WTC11 (cell line): Measurements from ENCODE around the gene CLDN34. TPM values are rescaled to one million over a fixed set of nuclear protein-coding genes. Genes with fewer than 3 reads are reported as not detected.

ENCODE experiments used
- ATAC-seq: fragments of 200-7000 bp; cut with Tn5 transposase; 2 replicates; pipeline ENCODE4 v1.10.0; 2021; ENCODE audit warnings: mild to moderate bottlenecking, moderate library complexity
- CTCF ChIA-PET: fragments of 300-600 bp; sonication (Branson Sonifier 250); formaldehyde crosslinking; loops from one replicate; lab custom pipeline; 2021; ENCODE audit warnings: antibody characterized with exemption; lab: Charles Lee
- POLR2A ChIA-PET: fragments of 350-600 bp; sonication (Branson Sonifier 250); formaldehyde crosslinking; loops from one replicate; lab custom pipeline; 2021; ENCODE audit warnings: antibody characterized with exemption; lab: Charles Lee
- DNase-seq: peaks from one replicate; pipeline ENCODE4 v3.0.0; 2021; ENCODE audit warnings: low spot score
- H3K27ac Mint-ChIP-seq: 2 replicates; pipeline ENCODE4 v1.8.0; 2021; ENCODE audit warnings: mixed read lengths
- H3K27me3 Mint-ChIP-seq: 2 replicates; pipeline ENCODE4 v1.8.0; 2021; ENCODE audit warnings: low read depth, mild to moderate bottlenecking, moderate library complexity, mixed read lengths
- H3K36me3 Mint-ChIP-seq: 2 replicates; pipeline ENCODE4 v1.8.0; 2021; ENCODE audit warnings: mixed read lengths
- H3K4me1 Mint-ChIP-seq: 2 replicates; pipeline ENCODE4 v1.8.0; 2022; ENCODE audit warnings: mixed read lengths
- H3K4me3 Mint-ChIP-seq: 2 replicates; pipeline ENCODE4 v1.8.0; 2021; ENCODE audit warnings: mild to moderate bottlenecking, moderate library complexity, mixed read lengths
- H3K9me3 Mint-ChIP-seq: 2 replicates; pipeline ENCODE4 v1.8.0; 2021; ENCODE audit warnings: mixed read lengths
- ARID4B ChIP-seq: sonication (generic); formaldehyde crosslinking; IDR thresholded peaks from 2 replicates; pipeline ENCODE4 v1.8.0; 2023; ENCODE audit warnings: missing genetic modification reagents, mild to moderate bottlenecking, borderline replicate concordance
- ATF6 ChIP-seq: sonication (generic); formaldehyde crosslinking; IDR thresholded peaks from 2 replicates; pipeline ENCODE4 v1.8.1; 2023; ENCODE audit warnings: mild to moderate bottlenecking, missing genetic modification reagents
- CREM ChIP-seq: sonication (generic); formaldehyde crosslinking; IDR thresholded peaks from 2 replicates; pipeline ENCODE4 v1.8.1; 2022; ENCODE audit warnings: mild to moderate bottlenecking, missing genetic modification reagents, moderate library complexity
- ELF4 ChIP-seq: sonication (generic); formaldehyde crosslinking; IDR thresholded peaks from 2 replicates; pipeline ENCODE4 v1.8.1; 2022; ENCODE audit warnings: low read depth, mild to moderate bottlenecking, moderate library complexity, missing genetic modification reagents
- EMX1 ChIP-seq: fragments of 250-450 bp; sonication (Bioruptor Pico); IDR thresholded peaks from 2 replicates; pipeline ENCODE4 v1.8.0; 2021; ENCODE audit warnings: mild to moderate bottlenecking
- ETV6 ChIP-seq: sonication (generic); formaldehyde crosslinking; IDR thresholded peaks from 2 replicates; pipeline ENCODE4 v1.8.1; 2022; ENCODE audit warnings: mild to moderate bottlenecking, missing genetic modification reagents
- FOXP1 ChIP-seq: sonication (generic); formaldehyde crosslinking; IDR thresholded peaks from 2 replicates; pipeline ENCODE4 v1.8.0; 2022; ENCODE audit warnings: missing genetic modification reagents, mild to moderate bottlenecking, moderate library complexity, borderline replicate concordance
- HMGXB4 ChIP-seq: sonication (generic); formaldehyde crosslinking; IDR thresholded peaks from 2 replicates; pipeline ENCODE4 v1.8.1; 2023; ENCODE audit warnings: mild to moderate bottlenecking, moderate library complexity, missing genetic modification reagents
- MLX ChIP-seq: sonication (generic); formaldehyde crosslinking; IDR thresholded peaks from 2 replicates; pipeline ENCODE4 v1.8.1; 2023; ENCODE audit warnings: mild to moderate bottlenecking, missing genetic modification reagents, moderate library complexity
- MYBL2 ChIP-seq: sonication (generic); formaldehyde crosslinking; IDR thresholded peaks from 2 replicates; pipeline ENCODE4 v1.8.1; 2023; ENCODE audit warnings: mild to moderate bottlenecking, moderate library complexity, missing genetic modification reagents
- NFE2L1 ChIP-seq: sonication (generic); formaldehyde crosslinking; IDR thresholded peaks from 2 replicates; pipeline ENCODE4 v1.8.1; 2023; ENCODE audit warnings: missing genetic modification reagents
- NR2C2 ChIP-seq: sonication (generic); formaldehyde crosslinking; IDR thresholded peaks from 2 replicates; pipeline ENCODE4 v1.8.0; 2022; ENCODE audit warnings: mild to moderate bottlenecking, missing genetic modification reagents
- OVOL2 ChIP-seq: fragments of 250-450 bp; sonication (Bioruptor Pico); IDR thresholded peaks from 2 replicates; pipeline ENCODE4 v1.9.0; 2021; ENCODE audit warnings: mild to moderate bottlenecking, borderline replicate concordance
- PREB ChIP-seq: sonication (generic); formaldehyde crosslinking; IDR thresholded peaks from 2 replicates; pipeline ENCODE4 v1.8.1; 2022; ENCODE audit warnings: mild to moderate bottlenecking, missing genetic modification reagents, moderate library complexity, borderline replicate concordance
- TEAD4 ChIP-seq: sonication (generic); formaldehyde crosslinking; IDR thresholded peaks from 2 replicates; pipeline ENCODE4 v1.8.0; 2022; ENCODE audit warnings: mild to moderate bottlenecking, missing genetic modification reagents
- TP53 ChIP-seq: sonication (generic); formaldehyde crosslinking; IDR thresholded peaks from 2 replicates; pipeline ENCODE4 v1.8.1; 2023; ENCODE audit warnings: mild to moderate bottlenecking, missing genetic modification reagents
- ZNF416 ChIP-seq: fragments of 250-450 bp; sonication (Bioruptor Pico); IDR thresholded peaks from 2 replicates; pipeline ENCODE4 v1.9.0; 2021; ENCODE audit warnings: mild to moderate bottlenecking, inconsistent platforms
- total RNA-seq: library from RNA; stranded (reverse); gene quantifications from 3 replicates; pipeline ENCODE4 v1.2.3, GENCODE V29; 2021
- TF ChIP-seq, protein P1 (sequence below): fragments of 250-450 bp; sonication (Bioruptor Pico); IDR thresholded peaks from 2 replicates; pipeline ENCODE4 v1.9.0; 2021; ENCODE audit warnings: moderate library complexity, mild to moderate bottlenecking, inconsistent platforms, borderline replicate concordance
- TF ChIP-seq, protein P2 (sequence below): sonication (generic); formaldehyde crosslinking; IDR thresholded peaks from 2 replicates; pipeline ENCODE4 v1.8.1; 2023; ENCODE audit warnings: mild to moderate bottlenecking, missing genetic modification reagents, borderline replicate concordance
- TF ChIP-seq, protein P3 (sequence below): sonication (generic); formaldehyde crosslinking; IDR thresholded peaks from 2 replicates; pipeline ENCODE4 v1.8.0; 2023; ENCODE audit warnings: missing genetic modification reagents

CLDN34 gene
- total RNA-seq, 1 experiment from 2014 or later = 0.52 TPM

GRCh38 chrX:10001496-10001895 is 34.3 kb downstream of the CLDN34 start (continued):
- TF ChIP-seq PREB (CRISPR knock-in tag) (no peak), ARID4B (CRISPR knock-in tag) (no peak), NR2C2 (CRISPR knock-in tag) (no peak), OVOL2 (no peak), ELF4 (CRISPR knock-in tag) (no peak), ZNF416 (no peak), CREM (CRISPR knock-in tag) (no peak), EMX1 (no peak), ATF6 (CRISPR knock-in tag) (no peak), MLX (CRISPR knock-in tag) (no peak), NFE2L1 (CRISPR knock-in tag) (no peak)
- TF ChIP-seq, protein P1, sequence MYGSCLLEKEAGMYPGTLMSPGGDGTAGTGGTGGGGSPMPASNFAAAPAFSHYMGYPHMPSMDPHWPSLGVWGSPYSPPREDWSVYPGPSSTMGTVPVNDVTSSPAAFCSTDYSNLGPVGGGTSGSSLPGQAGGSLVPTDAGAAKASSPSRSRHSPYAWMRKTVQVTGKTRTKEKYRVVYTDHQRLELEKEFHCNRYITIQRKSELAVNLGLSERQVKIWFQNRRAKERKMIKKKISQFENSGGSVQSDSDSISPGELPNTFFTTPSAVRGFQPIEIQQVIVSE (CRISPR knock-in tag) = no peak

DNA sequence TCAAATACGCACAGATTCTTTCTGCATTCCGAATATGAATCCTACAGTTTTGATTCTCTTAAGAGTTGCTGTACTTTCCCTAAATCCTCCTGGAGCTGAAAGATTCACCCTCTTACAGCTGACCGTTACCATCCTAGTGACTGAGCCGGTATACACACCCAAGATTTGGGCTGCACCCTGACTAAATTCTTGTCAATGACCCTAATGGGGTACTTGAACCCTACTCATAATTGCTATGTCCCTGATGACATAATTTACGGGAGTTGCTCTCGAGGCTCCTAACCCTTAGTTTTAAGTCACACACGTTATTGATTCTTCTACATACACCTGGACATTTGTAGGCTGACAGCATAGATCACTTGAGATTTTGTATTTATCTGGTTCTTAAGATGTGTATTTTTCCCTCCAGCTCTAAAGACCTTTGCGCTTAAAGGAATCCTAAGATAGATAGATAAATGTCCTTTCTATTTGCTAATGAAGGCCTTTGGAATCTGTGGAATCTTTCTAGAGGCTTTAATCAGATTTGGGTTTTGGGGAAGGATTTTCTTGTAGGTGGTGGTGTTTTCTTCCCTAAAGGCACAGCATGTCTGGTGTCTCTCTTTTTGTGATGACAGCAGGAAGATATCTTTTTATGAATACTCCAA is 37.8 kb downstream of the CLDN34 start:
- Mint-ChIP-seq H3K27me3 (no peaks in the 10 kb centered on the region), H3K9me3 (no peaks in the 10 kb centered on the region), H3K27ac (no peak overlapping the region), H3K36me3 (peaks cover 2% of the 10 kb centered on the region; the same call in 1 of the 2 replicates), H3K4me3 (no peak overlapping the region), H3K4me1 (peaks cover 18% of the 10 kb centered on the region)
- ChIA-PET CTCF (interaction anchor here (0.6 kb wide), 1 partner anchor 224 kb away, joined by 4 read pairs; no protein-coding TSS in a partner anchor), POLR2A (interaction anchor here (0.5 kb wide), 1 partner anchor 242 kb away, joined by 3 read pairs; no protein-coding TSS in a partner anchor)
- TF ChIP-seq TEAD4 = no peak
- no peak for TF ChIP-seq TP53 (CRISPR knock-in tag)
- TF ChIP-seq NFE2L1 (CRISPR knock-in tag) = no peak
- no peak for TF ChIP-seq FOXP1 (CRISPR knock-in tag)
- no peak for TF ChIP-seq ETV6
- no peak for TF ChIP-seq HMGXB4 (CRISPR knock-in tag)
- TF ChIP-seq, protein P2, sequence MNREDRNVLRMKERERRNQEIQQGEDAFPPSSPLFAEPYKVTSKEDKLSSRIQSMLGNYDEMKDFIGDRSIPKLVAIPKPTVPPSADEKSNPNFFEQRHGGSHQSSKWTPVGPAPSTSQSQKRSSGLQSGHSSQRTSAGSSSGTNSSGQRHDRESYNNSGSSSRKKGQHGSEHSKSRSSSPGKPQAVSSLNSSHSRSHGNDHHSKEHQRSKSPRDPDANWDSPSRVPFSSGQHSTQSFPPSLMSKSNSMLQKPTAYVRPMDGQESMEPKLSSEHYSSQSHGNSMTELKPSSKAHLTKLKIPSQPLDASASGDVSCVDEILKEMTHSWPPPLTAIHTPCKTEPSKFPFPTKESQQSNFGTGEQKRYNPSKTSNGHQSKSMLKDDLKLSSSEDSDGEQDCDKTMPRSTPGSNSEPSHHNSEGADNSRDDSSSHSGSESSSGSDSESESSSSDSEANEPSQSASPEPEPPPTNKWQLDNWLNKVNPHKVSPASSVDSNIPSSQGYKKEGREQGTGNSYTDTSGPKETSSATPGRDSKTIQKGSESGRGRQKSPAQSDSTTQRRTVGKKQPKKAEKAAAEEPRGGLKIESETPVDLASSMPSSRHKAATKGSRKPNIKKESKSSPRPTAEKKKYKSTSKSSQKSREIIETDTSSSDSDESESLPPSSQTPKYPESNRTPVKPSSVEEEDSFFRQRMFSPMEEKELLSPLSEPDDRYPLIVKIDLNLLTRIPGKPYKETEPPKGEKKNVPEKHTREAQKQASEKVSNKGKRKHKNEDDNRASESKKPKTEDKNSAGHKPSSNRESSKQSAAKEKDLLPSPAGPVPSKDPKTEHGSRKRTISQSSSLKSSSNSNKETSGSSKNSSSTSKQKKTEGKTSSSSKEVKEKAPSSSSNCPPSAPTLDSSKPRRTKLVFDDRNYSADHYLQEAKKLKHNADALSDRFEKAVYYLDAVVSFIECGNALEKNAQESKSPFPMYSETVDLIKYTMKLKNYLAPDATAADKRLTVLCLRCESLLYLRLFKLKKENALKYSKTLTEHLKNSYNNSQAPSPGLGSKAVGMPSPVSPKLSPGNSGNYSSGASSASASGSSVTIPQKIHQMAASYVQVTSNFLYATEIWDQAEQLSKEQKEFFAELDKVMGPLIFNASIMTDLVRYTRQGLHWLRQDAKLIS (CRISPR knock-in tag) = no peak
- TF ChIP-seq MYBL2 = no peak
- TF ChIP-seq, protein P3, sequence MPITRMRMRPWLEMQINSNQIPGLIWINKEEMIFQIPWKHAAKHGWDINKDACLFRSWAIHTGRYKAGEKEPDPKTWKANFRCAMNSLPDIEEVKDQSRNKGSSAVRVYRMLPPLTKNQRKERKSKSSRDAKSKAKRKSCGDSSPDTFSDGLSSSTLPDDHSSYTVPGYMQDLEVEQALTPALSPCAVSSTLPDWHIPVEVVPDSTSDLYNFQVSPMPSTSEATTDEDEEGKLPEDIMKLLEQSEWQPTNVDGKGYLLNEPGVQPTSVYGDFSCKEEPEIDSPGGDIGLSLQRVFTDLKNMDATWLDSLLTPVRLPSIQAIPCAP (CRISPR knock-in tag) = no peak
- no peak for DNase-seq
- no peak for ATAC-seq
